Erythroblast (primary cell): ENCODE measurements around the gene GLTP.

Experiments used
- GATA1 ChIP-seq: IDR thresholded peaks from 2 replicates; pipeline ENCODE4 v1.6.1; 2011; ENCODE audit warnings: low read depth, mild to moderate bottlenecking, control low read depth, low read length, moderate library complexity
- POLR2A ChIP-seq: IDR thresholded peaks from 2 replicates; pipeline ENCODE4 v1.6.1; 2011; ENCODE audit warnings: mild to moderate bottlenecking, low read length

GRCh38 chr12:109842021-109842420 lies 38.3 kb downstream of the GLTP start:
- no peak for TF ChIP-seq POLR2A
- TF ChIP-seq GATA1: no peak
